HUES64 (cell line): ENCODE measurements around the gene GSG1L.

Source experiments
- H3K27ac ChIP-seq: 2 replicates; pipeline ENCODE4 v1.7.0; 2013; ENCODE audit warnings: low read depth, low read length, inconsistent platforms
- H3K27me3 ChIP-seq: 2 replicates; pipeline ENCODE4 v1.6.1; 2013; ENCODE audit warnings: mild to moderate bottlenecking, low read length; ENCODE audit not compliant: insufficient read depth
- H3K36me3 ChIP-seq: 2 replicates; pipeline ENCODE4 v1.6.1; 2013; ENCODE audit warnings: mild to moderate bottlenecking, low read length; ENCODE audit not compliant: insufficient read depth
- H3K4me1 ChIP-seq: 2 replicates; pipeline ENCODE4 v1.6.1; 2013; ENCODE audit warnings: mild to moderate bottlenecking, low read length, moderate library complexity; ENCODE audit not compliant: insufficient read depth
- H3K4me3 ChIP-seq: 2 replicates; pipeline ENCODE4 v1.5.1; 2013; ENCODE audit warnings: mild to moderate bottlenecking, low read length, moderate library complexity
- H3K9ac ChIP-seq: 2 replicates; pipeline ENCODE4 v1.6.1; 2013; ENCODE audit warnings: mild to moderate bottlenecking, low read depth, low read length
- H3K9me3 ChIP-seq: 2 replicates; pipeline ENCODE4 v1.6.1; 2013; ENCODE audit warnings: low read depth, low read length; ENCODE audit not compliant: insufficient read depth
- WGBS: fragments of 150-250, 120-280 bp; methylation state at CpG from one replicate; pipeline ENCODE4 v1.1.7; 2013; ENCODE audit warnings: missing lambda C conversion rate; 5-methylcytosine and 5-hydroxymethylcytosine counted together

GSG1L gene

GRCh38 chr16:28040039-28040438 is 23.5 kb downstream of the GSG1L start:
- Histone ChIP-seq H3K4me3 (no peak overlapping the region), H3K9me3 (no peaks in the 10 kb centered on the region), H3K36me3 (no peaks in the 10 kb centered on the region), H3K9ac (no peak overlapping the region), H3K27me3 (no peaks in the 10 kb centered on the region), H3K27ac (no peak overlapping the region), H3K4me1 (no peaks in the 10 kb centered on the region)
- WGBS, result 42% methylated on average over 8 of the region's 8 CpGs

- WGBS, result 96% methylated on average over 10 of the region's 10 CpGs
- Histone ChIP-seq H3K27ac (no peak overlapping the region), H3K4me1 (no peaks in the 10 kb centered on the region), H3K36me3 (no peaks in the 10 kb centered on the region), H3K27me3 (no peaks in the 10 kb centered on the region), H3K9ac (no peak overlapping the region), H3K9me3 (no peaks in the 10 kb centered on the region), H3K4me3 (no peak overlapping the region)
Measured at GRCh38 chr16:28039493-28039892, 24.0 kb downstream of the GSG1L start.

- Histone ChIP-seq H3K9ac (no peak overlapping the region), H3K27me3 (no peaks in the 10 kb centered on the region), H3K36me3 (no peaks in the 10 kb centered on the region), H3K4me1 (no peaks in the 10 kb centered on the region), H3K9me3 (no peaks in the 10 kb centered on the region), H3K4me3 (no peak overlapping the region), H3K27ac (no peak overlapping the region)
- WGBS, result 93% methylated on average over 12 of the region's 12 CpGs
Measured at GRCh38 chr16:28038409-28038808, 25.1 kb downstream of the GSG1L start.

- Histone ChIP-seq H3K4me1 (no peaks in the 10 kb centered on the region), H3K4me3 (no peak overlapping the region), H3K9ac (no peak overlapping the region), H3K36me3 (no peaks in the 10 kb centered on the region), H3K9me3 (no peaks in the 10 kb centered on the region), H3K27me3 (no peaks in the 10 kb centered on the region), H3K27ac (no peak overlapping the region)
- WGBS, result 92% methylated on average over 10 of the region's 10 CpGs
Measured at GRCh38 chr16:28035866-28036393, 27.6 kb downstream of the GSG1L start.

- Histone ChIP-seq H3K36me3 (no peaks in the 10 kb centered on the region), H3K27ac (no peak overlapping the region), H3K4me1 (no peaks in the 10 kb centered on the region), H3K9me3 (no peaks in the 10 kb centered on the region), H3K4me3 (no peak overlapping the region), H3K9ac (no peak overlapping the region), H3K27me3 (no peaks in the 10 kb centered on the region; the same call in 1 of the 2 replicates)
- WGBS, result 95% methylated on average over 4 of the region's 4 CpGs
Measured at GRCh38 chr16:28033870-28034269, 29.6 kb downstream of the GSG1L start.

- no peak overlapping the region for H3K9ac ChIP-seq
- no peaks in the 10 kb centered on the region; the same call in 1 of the 2 replicates for H3K27me3 ChIP-seq
- no peak overlapping the region for H3K4me3 ChIP-seq
Measured at GRCh38 chr16:28029387-28030002, 34.0 kb downstream of the GSG1L start.

GRCh38 chr16:28027055-28027454 is 36.5 kb downstream of the GSG1L start:
- Histone ChIP-seq H3K4me3 (no peak overlapping the region), H3K27me3 (no peaks in the 10 kb centered on the region; the same call in 1 of the 2 replicates), H3K9me3 (no peaks in the 10 kb centered on the region), H3K27ac (no peak overlapping the region), H3K9ac (no peak overlapping the region), H3K4me1 (no peaks in the 10 kb centered on the region), H3K36me3 (no peaks in the 10 kb centered on the region)
- 96% methylated on average over 2 of the region's 3 CpGs for WGBS

More at GRCh38 chr16:28029387-28030002, 34.0 kb downstream of the GSG1L start:
- Histone ChIP-seq H3K4me1 (no peaks in the 10 kb centered on the region), H3K36me3 (no peaks in the 10 kb centered on the region), H3K27ac (no peak overlapping the region), H3K9me3 (no peaks in the 10 kb centered on the region)
- WGBS, result 89% methylated on average over 6 of the region's 6 CpGs

- Histone ChIP-seq H3K4me3 (no peak overlapping the region), H3K9ac (no peak overlapping the region), H3K36me3 (no peaks in the 10 kb centered on the region), H3K27me3 (no peaks in the 10 kb centered on the region), H3K27ac (no peak overlapping the region), H3K9me3 (no peaks in the 10 kb centered on the region), H3K4me1 (no peaks in the 10 kb centered on the region)
- WGBS, result 91% methylated on average over 4 of the region's 4 CpGs
Measured at GRCh38 chr16:28025631-28026030, 37.9 kb downstream of the GSG1L start.

- no peak overlapping the region for H3K4me3 ChIP-seq
- no peaks in the 10 kb centered on the region for H3K27me3 ChIP-seq
- H3K36me3 ChIP-seq, result no peaks in the 10 kb centered on the region
- 88% methylated on average over 5 of the region's 5 CpGs for WGBS
- H3K9ac ChIP-seq, result no peak overlapping the region
- no peaks in the 10 kb centered on the region for H3K4me1 ChIP-seq
- H3K27ac ChIP-seq, result no peak overlapping the region
- H3K9me3 ChIP-seq, result no peaks in the 10 kb centered on the region; the same call in 1 of the 2 replicates
Measured at GRCh38 chr16:28019218-28019617, 44.3 kb downstream of the GSG1L start.

GRCh38 chr16:28014851-28015250 is 48.7 kb downstream of the GSG1L start:
- Histone ChIP-seq H3K4me1 (no peaks in the 10 kb centered on the region), H3K27ac (no peak overlapping the region), H3K4me3 (no peak overlapping the region), H3K9ac (no peak overlapping the region), H3K27me3 (no peaks in the 10 kb centered on the region), H3K36me3 (no peaks in the 10 kb centered on the region), H3K9me3 (no peaks in the 10 kb centered on the region; the same call in 1 of the 2 replicates)
- 88% methylated on average over 3 of the region's 3 CpGs for WGBS

GRCh38 chr16:28013878-28014277 is 49.6 kb downstream of the GSG1L start:
- H3K27me3 ChIP-seq, result no peaks in the 10 kb centered on the region
- H3K4me3 ChIP-seq, result no peak overlapping the region
- H3K9ac ChIP-seq, result no peak overlapping the region
- H3K27ac ChIP-seq, result no peak overlapping the region
- 83% methylated on average over 2 of the region's 2 CpGs for WGBS
- H3K9me3 ChIP-seq, result no peaks in the 10 kb centered on the region; the same call in 1 of the 2 replicates
- no peaks in the 10 kb centered on the region for H3K4me1 ChIP-seq
- no peaks in the 10 kb centered on the region for H3K36me3 ChIP-seq
